ENCODE results near the gene LRRC3B.

The LRRC3B gene

DNA sequence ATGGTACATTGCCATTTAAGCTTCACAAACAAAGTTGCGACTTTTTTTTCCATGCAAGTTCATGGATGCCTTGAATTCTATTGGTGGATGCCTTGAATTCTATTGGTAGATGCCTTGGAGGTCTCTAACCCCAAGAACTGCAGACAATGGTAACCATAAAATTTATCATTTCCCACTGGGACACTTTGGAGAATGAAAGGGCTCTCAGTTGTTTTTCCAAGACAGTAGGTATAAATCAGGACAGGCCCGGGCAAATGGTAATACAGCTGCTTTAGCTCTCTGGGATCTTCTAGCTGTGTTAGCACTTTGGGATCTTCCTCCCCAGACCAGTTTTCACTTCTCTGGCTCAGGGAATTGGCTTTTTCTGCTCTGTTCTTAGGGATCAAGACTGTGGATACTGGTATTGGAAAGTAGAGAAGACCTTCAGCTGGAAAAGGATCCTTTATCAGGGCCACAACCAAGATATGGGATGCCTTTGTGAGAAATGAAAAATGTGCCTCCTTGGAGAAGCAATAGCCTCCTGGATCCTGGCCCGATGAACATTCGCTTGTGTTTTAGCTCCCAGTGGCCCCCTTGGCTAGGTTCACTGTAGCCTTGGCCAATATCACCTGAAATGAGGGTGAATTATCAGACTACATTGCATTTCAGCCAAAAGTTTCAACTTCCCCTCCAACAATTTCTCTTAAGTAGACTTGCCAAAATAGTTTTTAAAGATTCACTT is 8.3 kb downstream of the LRRC3B start:
- TF ChIP-seq, protein P1, sequence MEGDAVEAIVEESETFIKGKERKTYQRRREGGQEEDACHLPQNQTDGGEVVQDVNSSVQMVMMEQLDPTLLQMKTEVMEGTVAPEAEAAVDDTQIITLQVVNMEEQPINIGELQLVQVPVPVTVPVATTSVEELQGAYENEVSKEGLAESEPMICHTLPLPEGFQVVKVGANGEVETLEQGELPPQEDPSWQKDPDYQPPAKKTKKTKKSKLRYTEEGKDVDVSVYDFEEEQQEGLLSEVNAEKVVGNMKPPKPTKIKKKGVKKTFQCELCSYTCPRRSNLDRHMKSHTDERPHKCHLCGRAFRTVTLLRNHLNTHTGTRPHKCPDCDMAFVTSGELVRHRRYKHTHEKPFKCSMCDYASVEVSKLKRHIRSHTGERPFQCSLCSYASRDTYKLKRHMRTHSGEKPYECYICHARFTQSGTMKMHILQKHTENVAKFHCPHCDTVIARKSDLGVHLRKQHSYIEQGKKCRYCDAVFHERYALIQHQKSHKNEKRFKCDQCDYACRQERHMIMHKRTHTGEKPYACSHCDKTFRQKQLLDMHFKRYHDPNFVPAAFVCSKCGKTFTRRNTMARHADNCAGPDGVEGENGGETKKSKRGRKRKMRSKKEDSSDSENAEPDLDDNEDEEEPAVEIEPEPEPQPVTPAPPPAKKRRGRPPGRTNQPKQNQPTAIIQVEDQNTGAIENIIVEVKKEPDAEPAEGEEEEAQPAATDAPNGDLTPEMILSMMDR (IDR thresholded peaks at IDR 0.05; ENCODE audit: low read depth, low read length, missing control alignments) = no peak
- DNase-seq (ENCODE audit: extremely low read depth, low read depth) = no peak
- no peak overlapping the region for H3K4me3 ChIP-seq (replicated peaks; ENCODE audit: low read depth, low read length)

DNA sequence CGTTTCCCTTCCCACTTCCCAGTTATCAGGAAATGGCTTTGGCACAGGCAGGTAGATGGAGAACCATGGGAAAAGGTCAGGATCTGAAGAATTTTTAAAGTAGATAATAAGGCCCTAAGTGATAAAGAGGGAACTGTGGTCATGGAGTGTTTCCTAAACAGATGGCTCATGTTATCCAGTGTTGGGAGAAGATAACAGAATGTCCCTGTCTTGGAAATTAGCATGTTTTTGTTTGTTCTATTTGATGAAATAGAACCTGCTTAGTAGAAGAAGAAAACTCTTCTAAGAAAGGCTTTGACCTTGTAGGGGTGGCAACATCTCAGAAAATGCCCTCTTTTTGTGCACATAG is 8.8 kb downstream of the LRRC3B start:
- TF ChIP-seq, protein P1 (IDR thresholded peaks at IDR 0.05; ENCODE audit: low read depth, low read length, missing control alignments) = no peak
- no peak for DNase-seq (ENCODE audit: extremely low read depth, low read depth)
- H3K4me3 ChIP-seq (replicated peaks; ENCODE audit: low read depth, low read length) = no peak overlapping the region

DNA sequence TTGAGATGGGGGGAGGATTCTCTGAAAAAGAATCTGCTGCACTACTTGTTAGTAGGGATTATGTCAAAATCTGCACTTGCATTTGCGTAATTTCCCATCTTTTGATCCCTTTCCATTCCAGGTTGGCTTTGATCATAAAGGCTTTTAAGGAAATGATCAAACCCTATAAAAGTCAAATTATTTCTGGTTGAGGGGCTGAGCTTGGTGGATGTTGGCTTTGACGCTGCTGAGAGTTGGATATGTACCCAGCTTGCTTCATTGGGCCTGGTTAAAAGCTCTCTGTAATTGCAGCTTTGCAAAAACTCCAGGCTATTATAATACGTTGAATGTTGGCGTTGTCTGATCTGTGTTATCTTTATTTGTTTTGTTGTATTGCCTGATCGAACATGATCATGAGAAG is 12.0 kb downstream of the LRRC3B start:
- TF ChIP-seq, protein P1 (IDR thresholded peaks at IDR 0.05; ENCODE audit: low read depth, low read length, missing control alignments) = no peak
- H3K4me3 ChIP-seq (replicated peaks; ENCODE audit: low read depth, low read length) = no peak overlapping the region
- no peak for DNase-seq (ENCODE audit: extremely low read depth, low read depth)

DNA sequence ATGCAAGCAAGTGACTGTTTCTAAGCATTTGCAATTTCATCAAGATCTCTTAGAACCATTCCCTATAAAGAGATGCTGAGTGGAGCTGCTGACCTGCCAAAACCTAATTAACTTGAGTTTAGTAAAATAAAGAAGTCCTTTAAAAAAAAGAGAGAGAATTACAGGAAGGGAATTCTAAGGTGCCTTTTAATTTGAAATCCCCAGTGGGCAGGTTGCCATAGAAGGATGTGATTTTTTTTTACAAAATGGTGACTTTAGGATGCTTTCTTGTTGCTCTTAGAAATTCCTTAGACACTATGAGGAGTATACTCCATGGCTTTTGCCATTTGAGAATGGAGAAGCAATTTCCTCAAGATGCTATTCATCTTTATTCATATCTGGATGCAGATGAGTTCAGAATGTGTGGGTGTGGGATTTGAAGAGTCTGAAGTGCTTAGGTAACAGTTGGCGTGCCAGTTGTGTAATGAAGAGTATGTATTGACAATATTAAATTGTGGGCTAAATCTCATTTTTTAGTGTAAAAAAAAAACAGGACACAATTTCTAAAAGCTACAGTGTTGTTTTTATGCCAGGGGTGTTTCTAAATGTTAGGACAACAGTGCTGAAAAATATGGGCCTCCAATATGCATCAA is 13.6 kb downstream of the LRRC3B start:
- H3K4me3 ChIP-seq (replicated peaks; ENCODE audit: low read depth, low read length) = no peak overlapping the region
- TF ChIP-seq, protein P1 (IDR thresholded peaks at IDR 0.05; ENCODE audit: low read depth, low read length, missing control alignments) = no peak
- no peak for DNase-seq (ENCODE audit: extremely low read depth, low read depth)

DNA sequence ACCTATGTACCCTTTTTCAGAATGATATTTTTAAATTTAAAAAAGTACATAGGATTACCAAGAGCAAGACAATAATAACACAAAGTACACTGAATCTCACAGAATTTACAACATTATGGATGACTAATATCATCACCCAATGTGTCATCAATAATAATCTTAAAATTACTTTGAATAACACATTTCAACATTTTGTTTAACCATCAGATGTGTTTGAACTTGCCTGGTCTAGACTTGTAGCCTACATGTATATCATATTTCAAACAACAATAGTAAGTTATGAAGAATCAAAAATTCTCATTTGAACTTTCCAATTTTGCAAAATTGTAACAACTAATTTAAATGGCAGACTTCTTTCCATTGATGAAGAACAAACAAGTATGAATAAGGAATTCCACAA is 15.1 kb downstream of the LRRC3B start:
- TF ChIP-seq, protein P1 (IDR thresholded peaks at IDR 0.05; ENCODE audit: low read depth, low read length, missing control alignments) = no peak
- H3K4me3 ChIP-seq (replicated peaks; ENCODE audit: low read depth, low read length) = no peak overlapping the region
- no peak for DNase-seq (ENCODE audit: extremely low read depth, low read depth)

DNA sequence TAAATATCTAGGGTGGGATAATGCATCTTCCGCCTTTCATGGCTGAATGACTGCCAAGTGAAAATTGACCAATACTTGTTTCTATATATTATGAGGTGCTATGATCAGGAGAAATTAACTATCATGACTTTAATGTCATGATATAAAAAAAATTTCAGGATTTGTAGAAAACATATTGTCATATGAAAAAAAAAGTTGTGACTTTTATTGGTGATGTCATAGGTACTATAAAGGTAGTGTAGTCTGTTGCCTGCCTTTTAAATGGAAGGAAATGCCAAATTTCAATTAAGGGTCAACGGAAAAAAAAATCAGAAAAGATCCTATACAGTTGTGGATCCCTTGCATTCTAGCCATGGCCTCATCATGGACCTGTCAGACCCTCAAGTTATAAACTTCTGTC is 15.5 kb downstream of the LRRC3B start:
- DNase-seq (ENCODE audit: extremely low read depth, low read depth) = no peak
- TF ChIP-seq, protein P1 (IDR thresholded peaks at IDR 0.05; ENCODE audit: low read depth, low read length, missing control alignments) = no peak

More for the DNA sequence above, 15.5 kb downstream of the LRRC3B start:
- H3K4me3 ChIP-seq (replicated peaks; ENCODE audit: low read depth, low read length) = no peak overlapping the region
